H1 (cell line): Measurements from ENCODE around the gene CALD1.
A peak's percentile ranks its signal among the peaks of the same experiment; 100 is the strongest.

ENCODE experiments used
- EP300 ChIP-seq, 2 experiments: IDR thresholded peaks; 1 replicate in 1 of 2; 2 replicates in 1 of 2; pipeline ENCODE4 v1.6.1; 2011 to 2012; ENCODE audit warnings: low read depth in 2 of 2, low read length in 2 of 2, mild to moderate bottlenecking in 2 of 2, borderline replicate concordance in 1 of 2, inconsistent platforms in 1 of 2, moderate library complexity in 1 of 2
- GTF2F1 ChIP-seq: IDR thresholded peaks from 2 replicates; pipeline ENCODE4 v1.6.1; 2012; ENCODE audit warnings: low read depth, low read length, improper control_type of control experiment, borderline replicate concordance
- SIN3A ChIP-seq, 2 experiments: IDR thresholded peaks in 1 of 2; conservative IDR thresholded peaks in 1 of 2; 2 replicates each; pipeline ENCODE4 v1.6.1; 2011 to 2012; ENCODE audit warnings: low read length in 2 of 2, improper control_type of control experiment in 1 of 2, low read depth in 1 of 2, mild to moderate bottlenecking in 1 of 2
- SP1 ChIP-seq: IDR thresholded peaks from 2 replicates; pipeline ENCODE4 v1.6.1; 2011; ENCODE audit warnings: low read depth, low read length
- TF ChIP-seq, protein P1 (sequence below): IDR thresholded peaks from 2 replicates; pipeline ENCODE4 v1.6.1; 2012; ENCODE audit warnings: inconsistent platforms
- TF ChIP-seq, protein P2 (sequence below), 3 experiments: IDR thresholded peaks; 1 replicate in 2 of 3; 2 replicates in 1 of 3; pipeline versions ENCODE4 v1.5.1 to v1.6.1; 2011; ENCODE audit warnings: low read length in 3 of 3, mild to moderate bottlenecking in 3 of 3, inconsistent platforms in 2 of 3, low read depth in 1 of 3, moderate library complexity in 1 of 3; ENCODE audit not compliant: insufficient read depth in 1 of 3; ENCODE audit errors: control extremely low read depth in 1 of 3

DNA sequence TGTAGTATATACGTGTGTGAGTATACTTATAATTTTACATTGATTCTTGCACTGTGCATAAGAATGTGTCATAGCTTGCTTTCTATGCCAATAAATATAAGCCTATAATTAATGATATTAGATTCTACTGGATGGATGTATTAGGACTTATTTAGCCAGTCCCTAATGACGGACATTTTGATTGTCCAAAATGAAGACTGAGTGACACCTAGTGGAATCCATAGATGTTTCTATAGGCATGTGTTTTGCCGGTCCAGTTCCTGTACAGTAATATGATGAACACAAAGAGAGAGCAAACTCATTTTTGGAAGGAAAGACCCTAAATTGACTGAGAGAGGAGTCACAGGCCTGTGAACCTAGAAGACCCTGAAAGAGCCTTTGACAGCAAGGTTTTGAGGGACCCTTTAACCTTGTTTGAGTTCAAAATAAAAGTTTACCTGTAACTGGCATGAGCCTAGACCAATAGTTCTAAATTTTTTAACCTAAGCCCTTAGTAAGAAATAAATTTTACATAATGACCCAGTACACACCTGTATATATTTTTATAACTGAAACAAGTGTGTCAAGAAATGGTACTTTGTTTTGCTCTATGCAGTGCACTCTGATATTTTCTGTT lies 164.5 kb downstream of the CALD1 start:
- TF ChIP-seq, protein P1, sequence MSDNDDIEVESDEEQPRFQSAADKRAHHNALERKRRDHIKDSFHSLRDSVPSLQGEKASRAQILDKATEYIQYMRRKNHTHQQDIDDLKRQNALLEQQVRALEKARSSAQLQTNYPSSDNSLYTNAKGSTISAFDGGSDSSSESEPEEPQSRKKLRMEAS, result no peak
- TF ChIP-seq, protein P2, sequence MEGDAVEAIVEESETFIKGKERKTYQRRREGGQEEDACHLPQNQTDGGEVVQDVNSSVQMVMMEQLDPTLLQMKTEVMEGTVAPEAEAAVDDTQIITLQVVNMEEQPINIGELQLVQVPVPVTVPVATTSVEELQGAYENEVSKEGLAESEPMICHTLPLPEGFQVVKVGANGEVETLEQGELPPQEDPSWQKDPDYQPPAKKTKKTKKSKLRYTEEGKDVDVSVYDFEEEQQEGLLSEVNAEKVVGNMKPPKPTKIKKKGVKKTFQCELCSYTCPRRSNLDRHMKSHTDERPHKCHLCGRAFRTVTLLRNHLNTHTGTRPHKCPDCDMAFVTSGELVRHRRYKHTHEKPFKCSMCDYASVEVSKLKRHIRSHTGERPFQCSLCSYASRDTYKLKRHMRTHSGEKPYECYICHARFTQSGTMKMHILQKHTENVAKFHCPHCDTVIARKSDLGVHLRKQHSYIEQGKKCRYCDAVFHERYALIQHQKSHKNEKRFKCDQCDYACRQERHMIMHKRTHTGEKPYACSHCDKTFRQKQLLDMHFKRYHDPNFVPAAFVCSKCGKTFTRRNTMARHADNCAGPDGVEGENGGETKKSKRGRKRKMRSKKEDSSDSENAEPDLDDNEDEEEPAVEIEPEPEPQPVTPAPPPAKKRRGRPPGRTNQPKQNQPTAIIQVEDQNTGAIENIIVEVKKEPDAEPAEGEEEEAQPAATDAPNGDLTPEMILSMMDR (IDR thresholded peaks at IDR 0.05; ENCODE audit: control extremely low read depth in 1 of 3, insufficient read depth in 1 of 3, low read depth in 1 of 3, low read length in 3 of 3), result peak in 2 of 3 experiments; percentile 6 to 26; a peak in 2 of 4 replicates
- no peak for TF ChIP-seq GTF2F1
- TF ChIP-seq SIN3A (conservative IDR thresholded peaks at IDR 0.05 in 1 of 2, IDR thresholded peaks at IDR 0.05 in 1 of 2; ENCODE audit: low read depth in 1 of 2, low read length in 2 of 2), result no peak
- no peak for TF ChIP-seq SP1
- no peak for TF ChIP-seq EP300 (IDR thresholded peaks at IDR 0.05; ENCODE audit: borderline replicate concordance in 1 of 2, low read depth in 2 of 2, low read length in 2 of 2)
